Body of pancreas (tissue), 4 donors: ENCODE measurements around the gene DPYD.

Experiments used
- CTCF ChIP-seq, 7 experiments: fragments of 450-650 bp in 4 of 7; fragments of 200-600 bp in 3 of 7; sonication (generic) in 3 of 7; IDR thresholded peaks; one replicate each; pipeline ENCODE4 v1.5.1; 2016 to 2019; ENCODE audit warnings: antibody characterized with exemption in 7 of 7
- POLR2A ChIP-seq, 3 donors: fragments of 450-650 bp; IDR thresholded peaks; one replicate each; pipeline ENCODE4 v1.6.1; 2016; ENCODE audit warnings: antibody characterized with exemption in 3 of 3, mild to moderate bottlenecking in 2 of 3

GRCh38 chr1:97864615-97865014 is 56.2 kb downstream of the DPYD start:
- no peak for TF ChIP-seq POLR2A (IDR thresholded peaks at IDR 0.05)
- TF ChIP-seq CTCF (IDR thresholded peaks at IDR 0.05), result no peak
